PC-9 (cell line): ENCODE data around the gene ZFAND4. TPM values are rescaled to one million over a fixed set of nuclear protein-coding genes. Genes with fewer than 3 reads are reported as not detected.
"Not testable (repeated sequence)": the region's sequence is repeated elsewhere in the genome, so short reads cannot be mapped to it uniquely, and the experiment has no call there.

Source experiments
- BruUV-seq: library from RNA; stranded (reverse); fragments of 400-500 nt; replicated peaks from 2 replicates; lab custom pipeline; 2021; lab: Mats Ljungman, UMichigan
- CTCF ChIA-PET: fragments of 300-600 bp; sonication (Branson Sonifier 250); formaldehyde crosslinking; loops from one replicate; lab custom pipeline; 2022; ENCODE audit warnings: antibody characterized with exemption; lab: Charles Lee
- POLR2A ChIA-PET: fragments of 300-600 bp; sonication (Branson Sonifier 250); formaldehyde crosslinking; loops from one replicate; lab custom pipeline; 2022; ENCODE audit warnings: antibody characterized with exemption; ENCODE audit not compliant: unreplicated experiment; lab: Charles Lee
- DNase-seq, 2 experiments: peaks; one replicate each; pipeline versions ENCODE4 v3.0.0 to v3.0.0-alpha.2; 2015 to 2022; ENCODE audit warnings: mixed read lengths in 1 of 2
- H2AFZ ChIP-seq: fragments of 200-600 bp; sonication (generic); 2 replicates; pipeline ENCODE4 v1.8.1; 2017; ENCODE audit warnings: antibody characterized with exemption
- H3F3A ChIP-seq: fragments of 200-600 bp; sonication (generic); 2 replicates; pipeline ENCODE4 v1.8.1; 2017; ENCODE audit warnings: antibody characterized with exemption, mild to moderate bottlenecking, low read depth; ENCODE audit not compliant: insufficient read depth
- H3K27ac ChIP-seq: fragments of 200-600 bp; sonication (generic); 2 replicates; pipeline ENCODE4 v1.6.1; 2016; ENCODE audit warnings: mixed run types
- H3K27me3 ChIP-seq: fragments of 200-600 bp; sonication (generic); 2 replicates; pipeline ENCODE4 v1.6.1; 2016; ENCODE audit warnings: low read depth, mixed run types; ENCODE audit not compliant: insufficient read depth
- H3K36me3 ChIP-seq: fragments of 200-600 bp; sonication (generic); 2 replicates; pipeline ENCODE4 v1.6.1; 2016; ENCODE audit warnings: low read depth, mixed run types
- H3K4me1 ChIP-seq: fragments of 200-600 bp; sonication (generic); replicated peaks from 2 replicates; pipeline ENCODE4 v1.6.1; 2016; ENCODE audit warnings: mixed run types; ENCODE audit not compliant: insufficient read depth
- H3K4me2 ChIP-seq: fragments of 200-600 bp; sonication (generic); 2 replicates; pipeline ENCODE4 v1.6.1; 2017; ENCODE audit warnings: mixed run types
- H3K4me3 ChIP-seq: fragments of 200-600 bp; sonication (generic); 2 replicates; pipeline ENCODE4 v1.6.1; 2016; ENCODE audit warnings: mixed run types
- H3K79me2 ChIP-seq: fragments of 200-600 bp; sonication (generic); 2 replicates; pipeline ENCODE4 v1.6.1; 2017; ENCODE audit warnings: low read depth, mixed run types
- H3K9me2 ChIP-seq: fragments of 200-600 bp; sonication (generic); 2 replicates; pipeline ENCODE4 v1.8.1; 2017; ENCODE audit warnings: mild to moderate bottlenecking; ENCODE audit not compliant: insufficient read depth
- H3K9me3 ChIP-seq: fragments of 200-600 bp; sonication (generic); 2 replicates; pipeline ENCODE4 v1.8.1; 2016; ENCODE audit warnings: low read depth; ENCODE audit not compliant: insufficient read depth
- H4K20me1 ChIP-seq: fragments of 200-600 bp; sonication (generic); 2 replicates; pipeline ENCODE4 v1.8.1; 2017; ENCODE audit not compliant: insufficient read depth
- EZH2 ChIP-seq: fragments of 200-600 bp; sonication (generic); IDR thresholded peaks from 2 replicates; pipeline ENCODE4 v1.8.0; 2017; ENCODE audit warnings: antibody characterized with exemption, low read depth
- intact Hi-C: fragments of 100-400 bp; cut with micrococcal nuclease; formaldehyde crosslinking; loops from one replicate; pipeline ENCODE4 v1.10.0; 2022; ENCODE audit not compliant: unreplicated experiment
- total RNA-seq: library from RNA; stranded (reverse); gene quantifications from 2 replicates; pipeline ENCODE4 v1.2.3, GENCODE V29; 2021
- TF ChIP-seq, protein P1 (sequence below): fragments of 200-600 bp; sonication (generic); conservative IDR thresholded peaks from 2 replicates; pipeline ENCODE4 v1.6.1; 2017; ENCODE audit warnings: mixed run types, antibody characterized with exemption, mild to moderate bottlenecking, moderate library complexity

ZFAND4 gene
- total RNA-seq, 1 experiment from 2014 or later = 4.4 TPM

GRCh38 chr10:45660876-45661411 is 11.6 kb downstream of the ZFAND4 start:
- no peaks in the 10 kb centered on the region for H3F3A ChIP-seq
- POLR2A ChIA-PET = no interaction called here
- H3K36me3 ChIP-seq = no peaks in the 10 kb centered on the region

DNA sequence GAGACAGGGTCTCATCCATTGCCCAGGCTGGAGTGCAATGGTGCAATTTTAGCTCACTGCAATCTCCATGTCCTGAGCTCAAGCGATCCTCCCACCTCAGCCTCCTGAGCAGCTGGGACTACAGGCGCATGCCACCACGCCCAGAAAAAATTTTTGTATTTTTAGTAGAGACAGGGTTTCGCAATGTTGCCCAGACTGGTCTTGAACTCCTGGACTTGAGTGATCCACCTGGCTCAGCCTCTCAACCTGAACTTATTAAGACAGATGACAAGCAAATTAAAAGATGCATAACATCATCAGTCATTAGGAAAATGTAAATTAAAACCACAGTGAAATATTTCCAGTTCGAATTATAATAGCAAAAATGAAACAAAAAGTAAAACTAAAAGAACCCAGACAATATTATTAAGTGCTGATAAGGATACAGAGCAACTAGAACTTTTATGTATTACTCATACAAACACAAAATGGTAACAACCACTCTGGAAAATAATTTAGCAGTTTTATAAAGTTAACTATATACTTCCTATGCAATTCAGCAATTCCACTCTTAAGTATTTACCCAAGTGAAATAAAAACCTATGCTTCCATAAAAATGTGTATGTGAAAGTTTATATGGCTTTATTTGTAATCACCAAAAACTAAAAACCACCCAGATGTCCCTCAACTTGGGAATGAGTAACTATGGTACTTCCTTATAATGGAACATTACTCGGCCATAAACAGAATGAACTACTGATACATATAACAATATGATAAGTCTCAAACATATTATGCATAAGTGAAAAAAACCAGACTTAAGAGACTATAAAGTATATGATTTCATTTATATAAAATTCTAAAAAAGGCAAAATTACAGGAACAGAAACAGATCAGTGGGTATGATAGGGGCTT is 15.3 kb downstream of the ZFAND4 start:
- H3K9me3 ChIP-seq = no peaks in the 10 kb centered on the region
- H2AFZ ChIP-seq = no peak overlapping the region
- H4K20me1 ChIP-seq = no peaks in the 10 kb centered on the region
- H3K4me1 ChIP-seq = no peaks in the 10 kb centered on the region
- DNase-seq = no peak
- ChIA-PET CTCF (no interaction called here), POLR2A (no interaction called here)
- H3K4me3 ChIP-seq = no peak overlapping the region
- intact Hi-C loops = no loop called here
- H3K79me2 ChIP-seq = no peaks in the 10 kb centered on the region
- H3K27me3 ChIP-seq = no peaks in the 10 kb centered on the region
- no peak overlapping the region for H3K27ac ChIP-seq
- TF ChIP-seq EZH2 = no peak
- TF ChIP-seq, protein P1, sequence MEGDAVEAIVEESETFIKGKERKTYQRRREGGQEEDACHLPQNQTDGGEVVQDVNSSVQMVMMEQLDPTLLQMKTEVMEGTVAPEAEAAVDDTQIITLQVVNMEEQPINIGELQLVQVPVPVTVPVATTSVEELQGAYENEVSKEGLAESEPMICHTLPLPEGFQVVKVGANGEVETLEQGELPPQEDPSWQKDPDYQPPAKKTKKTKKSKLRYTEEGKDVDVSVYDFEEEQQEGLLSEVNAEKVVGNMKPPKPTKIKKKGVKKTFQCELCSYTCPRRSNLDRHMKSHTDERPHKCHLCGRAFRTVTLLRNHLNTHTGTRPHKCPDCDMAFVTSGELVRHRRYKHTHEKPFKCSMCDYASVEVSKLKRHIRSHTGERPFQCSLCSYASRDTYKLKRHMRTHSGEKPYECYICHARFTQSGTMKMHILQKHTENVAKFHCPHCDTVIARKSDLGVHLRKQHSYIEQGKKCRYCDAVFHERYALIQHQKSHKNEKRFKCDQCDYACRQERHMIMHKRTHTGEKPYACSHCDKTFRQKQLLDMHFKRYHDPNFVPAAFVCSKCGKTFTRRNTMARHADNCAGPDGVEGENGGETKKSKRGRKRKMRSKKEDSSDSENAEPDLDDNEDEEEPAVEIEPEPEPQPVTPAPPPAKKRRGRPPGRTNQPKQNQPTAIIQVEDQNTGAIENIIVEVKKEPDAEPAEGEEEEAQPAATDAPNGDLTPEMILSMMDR = no peak
- H3K4me2 ChIP-seq = no peak overlapping the region
- no peaks in the 10 kb centered on the region for H3K36me3 ChIP-seq
- H3K9me2 ChIP-seq = peaks cover 7% of the 10 kb centered on the region; the same call in 1 of the 2 replicates
- no TSS peak for BruUV-seq
- no peaks in the 10 kb centered on the region for H3F3A ChIP-seq

More at GRCh38 chr10:45660876-45661411, 11.6 kb downstream of the ZFAND4 start:
- TF ChIP-seq, protein P1 = no peak
- no peak for TF ChIP-seq EZH2
- H3K27ac ChIP-seq = no peak overlapping the region
- DNase-seq = no peak
- intact Hi-C loops = no loop called here
- no peak overlapping the region for H3K4me2 ChIP-seq
- H3K4me1 ChIP-seq = no peaks in the 10 kb centered on the region
- no peaks in the 10 kb centered on the region for H3K9me2 ChIP-seq
- BruUV-seq = no TSS peak
- no peaks in the 10 kb centered on the region for H3K79me2 ChIP-seq
- H3K9me3 ChIP-seq = no peaks in the 10 kb centered on the region
- no peak overlapping the region for H3K4me3 ChIP-seq
- no peak overlapping the region for H2AFZ ChIP-seq
- no peaks in the 10 kb centered on the region for H4K20me1 ChIP-seq
- H3K27me3 ChIP-seq = no peaks in the 10 kb centered on the region
- CTCF ChIA-PET = no interaction called here

DNA sequence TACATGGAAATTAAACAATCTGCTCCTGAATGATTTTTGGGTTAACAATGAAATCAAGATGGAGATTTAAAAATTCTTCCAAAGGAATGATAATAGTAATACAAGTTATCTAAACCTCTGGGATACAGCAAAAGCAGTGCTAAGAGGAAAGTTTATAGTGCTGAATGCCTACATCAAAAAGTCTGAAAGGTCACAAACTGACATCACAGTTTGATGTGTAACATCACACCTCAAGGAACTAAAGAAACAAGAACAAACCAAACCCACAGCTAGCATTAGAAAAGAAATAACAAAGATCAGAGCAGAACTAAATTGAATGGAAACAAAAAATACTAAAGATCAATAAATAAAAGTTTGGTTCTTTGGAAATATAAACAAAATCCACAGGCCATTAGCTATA is 17.4 kb downstream of the ZFAND4 start:
- no peaks in the 10 kb centered on the region for H3F3A ChIP-seq
- no peaks in the 10 kb centered on the region for H3K79me2 ChIP-seq
- ChIA-PET POLR2A (no interaction called here), CTCF (no interaction called here)
- no peak for DNase-seq
- no TSS peak for BruUV-seq
- H3K27me3 ChIP-seq = no peaks in the 10 kb centered on the region
- no peaks in the 10 kb centered on the region for H3K4me1 ChIP-seq
- no peak overlapping the region for H3K27ac ChIP-seq
- no peaks in the 10 kb centered on the region for H4K20me1 ChIP-seq
- H3K4me3 ChIP-seq = no peak overlapping the region
- H3K4me2 ChIP-seq = no peak overlapping the region
- H2AFZ ChIP-seq = no peak overlapping the region
- H3K9me3 ChIP-seq = no peaks in the 10 kb centered on the region
- peaks cover 7% of the 10 kb centered on the region; the same call in 1 of the 2 replicates for H3K9me2 ChIP-seq
- H3K36me3 ChIP-seq = no peaks in the 10 kb centered on the region
- intact Hi-C loops = no loop called here
- no peak for TF ChIP-seq EZH2
- TF ChIP-seq, protein P1 = no peak

- DNase-seq, H3K4me1 ChIP-seq, POLR2A ChIA-PET, H3K79me2 ChIP-seq, H3K4me2 ChIP-seq, H3F3A ChIP-seq, H4K20me1 ChIP-seq, H2AFZ ChIP-seq, H3K27ac ChIP-seq, intact Hi-C loops, H3K9me2 ChIP-seq, H3K36me3 ChIP-seq, H3K4me3 ChIP-seq, BruUV-seq, H3K9me3 ChIP-seq, H3K27me3 ChIP-seq, CTCF ChIA-PET: not testable (repeated sequence)
These were observed 17.8 kb downstream of the ZFAND4 start for GRCh38 chr10:45654753-45655141.
